Endothelial cell (in vitro differentiated cells): ENCODE data around the gene FHAD1. TPM values are rescaled to one million over a fixed set of nuclear protein-coding genes. Genes with fewer than 3 reads are reported as not detected.

ENCODE experiments used
- DNase-seq: peaks from one replicate; pipeline ENCODE4 v3.0.0; 2021; ENCODE audit warnings: low spot score
- H3K27ac Mint-ChIP-seq: one replicate; pipeline ENCODE4 v1.8.0; 2021; ENCODE audit warnings: mixed read lengths, inconsistent platforms; ENCODE audit not compliant: unreplicated experiment
- H3K27me3 Mint-ChIP-seq: one replicate; pipeline ENCODE4 v1.8.0; 2021; ENCODE audit warnings: mild to moderate bottlenecking, moderate library complexity, mixed read lengths, inconsistent platforms; ENCODE audit not compliant: unreplicated experiment
- H3K36me3 Mint-ChIP-seq: one replicate; pipeline ENCODE4 v1.8.0; 2021; ENCODE audit warnings: mild to moderate bottlenecking, low read depth, mixed read lengths, inconsistent platforms; ENCODE audit not compliant: unreplicated experiment
- H3K4me1 Mint-ChIP-seq: one replicate; pipeline ENCODE4 v1.8.0; 2021; ENCODE audit warnings: mild to moderate bottlenecking, mixed read lengths, inconsistent platforms; ENCODE audit not compliant: unreplicated experiment
- H3K4me3 Mint-ChIP-seq: one replicate; pipeline ENCODE4 v1.8.0; 2021; ENCODE audit warnings: mild to moderate bottlenecking, mixed read lengths, inconsistent platforms; ENCODE audit not compliant: unreplicated experiment
- H3K9me3 Mint-ChIP-seq: one replicate; pipeline ENCODE4 v1.8.0; 2021; ENCODE audit warnings: mixed read lengths, inconsistent platforms; ENCODE audit not compliant: unreplicated experiment
- total RNA-seq: library from RNA; stranded (reverse); fragmentation: NEBNext Ultra II Directional; extraction: Animal tissue kit (Norgen Biotek cat#: 25700); gene quantifications from one replicate; pipeline ENCODE4 v1.2.1, GENCODE V29; 2021; ENCODE audit not compliant: unreplicated experiment
- TF ChIP-seq, protein P1 (sequence below): fragments of 200-600 bp; sonication (generic); IDR thresholded peaks from one replicate; pipeline ENCODE4 v1.5.0; 2021; ENCODE audit warnings: antibody characterized with exemption; ENCODE audit not compliant: unreplicated experiment

The FHAD1 gene
- total RNA-seq, 1 donor from 2014 or later, result 2.1 TPM

DNA sequence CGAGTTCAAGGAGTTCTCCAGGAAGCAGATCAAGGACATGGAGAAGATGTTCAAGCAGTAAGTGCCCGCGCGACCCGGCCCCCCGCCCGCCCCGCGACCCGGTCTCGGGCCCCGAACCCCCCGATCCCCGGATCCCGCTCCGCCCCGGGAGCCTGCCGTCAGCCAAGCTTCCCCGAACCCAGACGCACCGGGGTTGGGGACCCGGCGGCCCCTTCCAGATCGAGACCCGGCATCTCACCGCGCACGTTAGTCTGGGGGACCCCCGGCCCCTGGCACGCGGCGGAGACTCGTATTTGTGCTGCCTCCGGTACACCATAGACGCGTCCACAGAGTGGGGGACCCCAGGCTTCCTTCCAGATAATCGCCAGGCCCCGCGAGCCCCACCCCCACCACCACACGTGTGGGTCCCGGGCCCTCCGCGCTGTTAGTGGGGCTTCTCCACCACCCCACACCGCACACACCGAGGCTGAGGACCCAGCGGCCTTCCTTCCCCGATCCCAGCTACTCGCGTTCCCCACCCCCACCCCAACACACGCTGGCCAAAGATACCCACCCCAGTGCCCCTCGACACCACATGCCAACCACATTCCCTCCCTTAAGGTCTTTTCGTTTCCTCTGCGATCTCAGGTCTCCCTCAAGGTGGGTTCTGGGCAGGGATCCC, 163.3 kb downstream of the FHAD1 start:
- Mint-ChIP-seq H3K4me3 (peak overlapping the region; percentile 91), H3K4me1 (peaks cover 4% of the 10 kb centered on the region), H3K27ac (peak overlapping the region; percentile 84), H3K9me3 (no peaks in the 10 kb centered on the region), H3K36me3 (no peaks in the 10 kb centered on the region), H3K27me3 (peaks cover 16% of the 10 kb centered on the region)
- DNase-seq, result no peak
- TF ChIP-seq, protein P1, sequence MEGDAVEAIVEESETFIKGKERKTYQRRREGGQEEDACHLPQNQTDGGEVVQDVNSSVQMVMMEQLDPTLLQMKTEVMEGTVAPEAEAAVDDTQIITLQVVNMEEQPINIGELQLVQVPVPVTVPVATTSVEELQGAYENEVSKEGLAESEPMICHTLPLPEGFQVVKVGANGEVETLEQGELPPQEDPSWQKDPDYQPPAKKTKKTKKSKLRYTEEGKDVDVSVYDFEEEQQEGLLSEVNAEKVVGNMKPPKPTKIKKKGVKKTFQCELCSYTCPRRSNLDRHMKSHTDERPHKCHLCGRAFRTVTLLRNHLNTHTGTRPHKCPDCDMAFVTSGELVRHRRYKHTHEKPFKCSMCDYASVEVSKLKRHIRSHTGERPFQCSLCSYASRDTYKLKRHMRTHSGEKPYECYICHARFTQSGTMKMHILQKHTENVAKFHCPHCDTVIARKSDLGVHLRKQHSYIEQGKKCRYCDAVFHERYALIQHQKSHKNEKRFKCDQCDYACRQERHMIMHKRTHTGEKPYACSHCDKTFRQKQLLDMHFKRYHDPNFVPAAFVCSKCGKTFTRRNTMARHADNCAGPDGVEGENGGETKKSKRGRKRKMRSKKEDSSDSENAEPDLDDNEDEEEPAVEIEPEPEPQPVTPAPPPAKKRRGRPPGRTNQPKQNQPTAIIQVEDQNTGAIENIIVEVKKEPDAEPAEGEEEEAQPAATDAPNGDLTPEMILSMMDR, result no peak

GRCh38 chr1:15410884-15411245, 163.8 kb downstream of the FHAD1 start:
- H3K27me3 Mint-ChIP-seq, result peaks cover 18% of the 10 kb centered on the region
- DNase-seq, result no peak
- TF ChIP-seq, protein P1, result no peak
- H3K27ac Mint-ChIP-seq, result peak overlapping the region; percentile 84
- H3K4me1 Mint-ChIP-seq, result peaks cover 4% of the 10 kb centered on the region
- H3K4me3 Mint-ChIP-seq, result peak overlapping the region; percentile 91
- H3K36me3 Mint-ChIP-seq, result no peaks in the 10 kb centered on the region
- no peaks in the 10 kb centered on the region for H3K9me3 Mint-ChIP-seq

- Mint-ChIP-seq H3K9me3 (no peaks in the 10 kb centered on the region), H3K36me3 (no peaks in the 10 kb centered on the region), H3K27me3 (peaks cover 18% of the 10 kb centered on the region), H3K4me1 (peaks cover 4% of the 10 kb centered on the region), H3K4me3 (no peak overlapping the region), H3K27ac (no peak overlapping the region)
- TF ChIP-seq, protein P1, result no peak
- DNase-seq, result no peak
These were observed 164.6 kb downstream of the FHAD1 start for GRCh38 chr1:15411593-15412137.

GRCh38 chr1:15412175-15412800, 165.3 kb downstream of the FHAD1 start:
- Mint-ChIP-seq H3K4me3 (no peak overlapping the region), H3K4me1 (peaks cover 7% of the 10 kb centered on the region), H3K27ac (no peak overlapping the region), H3K9me3 (no peaks in the 10 kb centered on the region), H3K27me3 (peaks cover 15% of the 10 kb centered on the region), H3K36me3 (no peaks in the 10 kb centered on the region)
- TF ChIP-seq, protein P1, result no peak
- no peak for DNase-seq

DNA sequence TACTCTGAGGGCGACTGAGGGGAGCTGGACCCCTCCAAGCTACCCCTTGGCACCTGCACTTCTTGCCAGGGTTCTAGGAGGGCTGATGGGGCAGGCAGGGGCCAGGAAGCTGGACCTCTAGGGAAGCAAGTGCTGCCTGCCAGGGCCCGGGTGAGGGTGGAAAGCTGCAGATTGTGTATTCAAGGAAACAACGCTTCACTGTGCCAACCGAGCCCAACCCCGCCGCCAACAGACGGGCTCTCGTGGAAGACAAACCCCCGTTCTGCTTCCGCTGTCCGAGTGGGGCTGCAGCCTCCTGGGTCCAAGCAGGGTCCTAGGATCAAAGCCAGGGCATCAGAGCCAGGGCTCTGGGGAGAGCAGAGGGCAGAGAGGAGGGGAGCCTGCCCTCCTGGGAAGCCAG, 165.8 kb downstream of the FHAD1 start:
- DNase-seq, result no peak
- TF ChIP-seq, protein P1, result no peak
- no peaks in the 10 kb centered on the region for H3K36me3 Mint-ChIP-seq
- no peaks in the 10 kb centered on the region for H3K9me3 Mint-ChIP-seq
- peaks cover 12% of the 10 kb centered on the region for H3K4me1 Mint-ChIP-seq
- no peak overlapping the region for H3K27ac Mint-ChIP-seq
- H3K4me3 Mint-ChIP-seq, result no peak overlapping the region
- peaks cover 15% of the 10 kb centered on the region for H3K27me3 Mint-ChIP-seq
